ENCODE measurements around the gene ALKBH1. TPM values are rescaled to one million over a fixed set of nuclear protein-coding genes. Genes with fewer than 3 reads are reported as not detected.

ALKBH1 gene
- total RNA-seq, 1 donor from 2014 or later: 15.2 TPM

GRCh38 chr14:77714926-77715325, 7.1 kb upstream of the ALKBH1 start:
- H3K79me2 ChIP-seq (ENCODE audit: insufficient read depth, low read length): peaks cover 48% of the 10 kb centered on the region
- no peak overlapping the region for H3K9ac ChIP-seq (ENCODE audit: low read length)
- H2AFZ ChIP-seq (ENCODE audit: low read depth, low read length): no peak overlapping the region
- Mint-ChIP-seq H3K36me3 (ENCODE audit: low read depth, unreplicated experiment) (peaks cover 8% of the 10 kb centered on the region), H3K4me3 (ENCODE audit: unreplicated experiment) (no peak overlapping the region), H3K27me3 (ENCODE audit: low read depth, unreplicated experiment) (no peaks in the 10 kb centered on the region), H3K9me3 (ENCODE audit: unreplicated experiment) (no peaks in the 10 kb centered on the region), H3K27ac (ENCODE audit: unreplicated experiment) (no peak overlapping the region), H3K4me1 (ENCODE audit: low read depth, unreplicated experiment) (peaks cover 6% of the 10 kb centered on the region)
- H3K4me3 ChIP-seq (ENCODE audit: insufficient read depth, low read depth, low read length): no peak overlapping the region
- H3K36me3 ChIP-seq (ENCODE audit: insufficient read depth, low read length): peaks cover 54% of the 10 kb centered on the region
- no peak for FAIRE-seq
- no peak overlapping the region for H3K27ac ChIP-seq (ENCODE audit: low read depth, low read length)
- DNase-seq (ENCODE audit: low read depth): no peak
- no peaks in the 10 kb centered on the region for H3K9me3 ChIP-seq (ENCODE audit: insufficient read depth, low read depth, low read length)
- TF ChIP-seq EZH2 (IDR thresholded peaks at IDR 0.05; ENCODE audit: insufficient read depth, low read length): no peak
- H4K20me1 ChIP-seq (ENCODE audit: insufficient read depth, low read length): peaks cover 35% of the 10 kb centered on the region
- no peaks in the 10 kb centered on the region for H3K27me3 ChIP-seq (ENCODE audit: insufficient read depth, low read length)
- no peaks in the 10 kb centered on the region for H3K4me1 ChIP-seq (ENCODE audit: insufficient read depth, low read length)
- no peak overlapping the region for H3K4me2 ChIP-seq (ENCODE audit: low read length)

- Histone ChIP-seq H3K4me3 (ENCODE audit: insufficient read depth, low read depth, low read length) (no peak overlapping the region), H3K4me2 (ENCODE audit: low read length) (no peak overlapping the region)
- H3K9me3 Mint-ChIP-seq (ENCODE audit: unreplicated experiment): no peaks in the 10 kb centered on the region
These were observed 2.5 kb upstream of the ALKBH1 start for GRCh38 chr14:77710364-77710763.

GRCh38 chr14:77709412-77709811, 1.6 kb upstream of the ALKBH1 start:
- Histone ChIP-seq H3K4me2 (ENCODE audit: low read length) (peak overlapping the region; percentile 94), H3K27ac (ENCODE audit: low read depth, low read length) (no peak overlapping the region), H3K4me3 (ENCODE audit: insufficient read depth, low read depth, low read length) (peak overlapping the region; percentile 97), H2AFZ (ENCODE audit: low read depth, low read length) (no peak overlapping the region), H3K79me2 (ENCODE audit: insufficient read depth, low read length) (peaks cover 84% of the 10 kb centered on the region), H3K9me3 (ENCODE audit: insufficient read depth, low read depth, low read length) (no peaks in the 10 kb centered on the region), H3K4me1 (ENCODE audit: insufficient read depth, low read length) (peaks cover 14% of the 10 kb centered on the region), H3K36me3 (ENCODE audit: insufficient read depth, low read length) (peaks cover 22% of the 10 kb centered on the region), H3K9ac (ENCODE audit: low read length) (peak overlapping the region; percentile 94), H3K27me3 (ENCODE audit: insufficient read depth, low read length) (no peaks in the 10 kb centered on the region), H4K20me1 (ENCODE audit: insufficient read depth, low read length) (peaks cover 45% of the 10 kb centered on the region)
- Mint-ChIP-seq H3K4me3 (ENCODE audit: unreplicated experiment) (peak overlapping the region; percentile 98), H3K9me3 (ENCODE audit: unreplicated experiment) (no peaks in the 10 kb centered on the region), H3K27me3 (ENCODE audit: low read depth, unreplicated experiment) (no peaks in the 10 kb centered on the region), H3K4me1 (ENCODE audit: low read depth, unreplicated experiment) (peaks cover 23% of the 10 kb centered on the region), H3K27ac (ENCODE audit: unreplicated experiment) (no peak overlapping the region), H3K36me3 (ENCODE audit: low read depth, unreplicated experiment) (peaks cover 3% of the 10 kb centered on the region)
- FAIRE-seq (no peak), DNase-seq (ENCODE audit: low read depth) (no peak)
- no peak for TF ChIP-seq EZH2 (IDR thresholded peaks at IDR 0.05; ENCODE audit: insufficient read depth, low read length)
- TF ChIP-seq CTCF (IDR thresholded peaks at IDR 0.05; ENCODE audit: insufficient read depth, low read depth, low read length): no peak

More at GRCh38 chr14:77710364-77710763, 2.5 kb upstream of the ALKBH1 start:
- FAIRE-seq: no peak
- no peak overlapping the region for H3K27ac ChIP-seq (ENCODE audit: low read depth, low read length)
- DNase-seq (ENCODE audit: low read depth): no peak
- H3K27me3 ChIP-seq (ENCODE audit: insufficient read depth, low read length): no peaks in the 10 kb centered on the region
- peaks cover 52% of the 10 kb centered on the region for H4K20me1 ChIP-seq (ENCODE audit: insufficient read depth, low read length)
- no peak overlapping the region for H2AFZ ChIP-seq (ENCODE audit: low read depth, low read length)
- Mint-ChIP-seq H3K4me3 (ENCODE audit: unreplicated experiment) (peak overlapping the region; percentile 98), H3K27me3 (ENCODE audit: low read depth, unreplicated experiment) (no peaks in the 10 kb centered on the region), H3K27ac (ENCODE audit: unreplicated experiment) (no peak overlapping the region), H3K36me3 (ENCODE audit: low read depth, unreplicated experiment) (peaks cover 8% of the 10 kb centered on the region), H3K4me1 (ENCODE audit: low read depth, unreplicated experiment) (peaks cover 20% of the 10 kb centered on the region)
- H3K79me2 ChIP-seq (ENCODE audit: insufficient read depth, low read length): peaks cover 91% of the 10 kb centered on the region
- H3K9me3 ChIP-seq (ENCODE audit: insufficient read depth, low read depth, low read length): no peaks in the 10 kb centered on the region
- H3K4me1 ChIP-seq (ENCODE audit: insufficient read depth, low read length): peaks cover 14% of the 10 kb centered on the region
- peaks cover 31% of the 10 kb centered on the region for H3K36me3 ChIP-seq (ENCODE audit: insufficient read depth, low read length)
- TF ChIP-seq EZH2 (IDR thresholded peaks at IDR 0.05; ENCODE audit: insufficient read depth, low read length): no peak
- no peak for TF ChIP-seq CTCF (IDR thresholded peaks at IDR 0.05; ENCODE audit: insufficient read depth, low read depth, low read length)
- H3K9ac ChIP-seq (ENCODE audit: low read length): peak overlapping the region; percentile 22
